ENCODE measurements around the gene CDK9. TPM values are rescaled to one million over a fixed set of nuclear protein-coding genes. Genes with fewer than 3 reads are reported as not detected.

Gene CDK9
- 49.9 TPM for total RNA-seq
- long read RNA-seq, transcript CDK9-201 (7 exons, 2,463 nt) = major isoform, 26 of 33 reads
- long read RNA-seq, partial matches to known transcripts = 2 of 33 reads
- long read RNA-seq, other reads (novel, unspliced or antisense) = 4 of 33 reads

DNA sequence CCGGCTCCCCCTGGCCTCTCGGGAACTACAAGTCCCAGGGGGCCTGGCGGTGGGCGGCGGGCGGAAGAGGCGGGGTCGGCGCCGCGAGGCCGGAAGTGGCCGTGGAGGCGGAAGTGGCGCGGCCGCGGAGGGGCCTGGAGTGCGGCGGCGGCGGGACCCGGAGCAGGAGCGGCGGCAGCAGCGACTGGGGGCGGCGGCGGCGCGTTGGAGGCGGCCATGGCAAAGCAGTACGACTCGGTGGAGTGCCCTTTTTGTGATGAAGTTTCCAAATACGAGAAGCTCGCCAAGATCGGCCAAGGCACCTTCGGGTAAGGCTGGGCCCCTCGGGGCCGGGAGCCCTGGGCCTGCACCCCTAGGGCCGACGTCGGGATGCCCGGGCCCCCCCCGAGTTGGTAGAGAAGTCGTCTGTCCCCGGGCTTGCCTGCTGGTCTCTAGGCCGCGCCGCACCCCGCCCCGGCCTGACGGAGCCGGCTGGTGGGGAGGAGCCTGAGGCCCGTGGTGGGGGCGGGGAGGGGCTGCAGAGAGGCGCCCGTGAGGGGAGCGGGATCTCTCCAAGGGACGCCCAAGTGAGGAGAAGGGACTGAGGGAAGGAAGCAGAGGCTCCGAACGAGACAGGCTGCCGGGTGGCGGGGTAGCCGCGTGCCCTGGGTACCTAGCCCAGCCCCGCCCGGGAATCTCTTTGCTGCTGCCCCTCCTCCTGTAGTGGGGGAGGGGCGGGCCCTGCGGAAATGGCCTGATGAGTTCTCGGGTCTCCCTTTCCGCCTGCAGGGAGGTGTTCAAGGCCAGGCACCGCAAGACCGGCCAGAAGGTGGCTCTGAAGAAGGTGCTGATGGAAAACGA is at the start of gene CDK9:
Gene CDK9 (plus strand): TSS at position 102 of the 840 bp plus-strand sequence. CDS start 115 bp downstream, at position 217.
- intact Hi-C loops (cut with DNase I) = loop anchor here (1.0 to 5.0 kb wide), 5 partner anchors 51 to 195 kb away; partner anchors contain the start of genes ST6GALNAC4, STXBP1 and TOR2A
- ATAC-seq (peak; percentile 78), DNase-seq (ENCODE audit: missing footprints) (peak; percentile 95)

DNA sequence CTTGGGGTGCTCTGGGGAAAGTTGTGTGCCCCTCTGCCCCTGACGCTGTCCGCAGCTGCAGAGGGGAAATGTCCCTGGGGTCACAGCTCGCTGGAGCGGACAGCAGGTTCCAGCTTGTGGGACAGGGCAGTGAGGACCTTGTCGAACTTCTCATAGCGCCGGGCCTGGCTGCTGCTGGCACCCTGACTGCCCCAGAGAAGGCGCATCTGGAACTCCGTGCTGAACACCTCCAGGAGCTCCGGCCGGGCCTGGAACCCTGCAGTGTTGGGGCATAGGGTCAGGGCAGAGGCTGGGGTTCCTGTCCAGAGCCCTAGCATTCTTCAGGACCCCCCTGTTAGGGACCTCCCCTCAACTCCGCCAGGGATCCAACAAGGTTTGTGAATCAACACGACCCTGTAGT is 47.2 kb upstream of the CDK9 start:
- intact Hi-C loops (cut with DNase I) = no loop called here
- DNase-seq (ENCODE audit: missing footprints) (no peak), ATAC-seq (no peak)

DNA sequence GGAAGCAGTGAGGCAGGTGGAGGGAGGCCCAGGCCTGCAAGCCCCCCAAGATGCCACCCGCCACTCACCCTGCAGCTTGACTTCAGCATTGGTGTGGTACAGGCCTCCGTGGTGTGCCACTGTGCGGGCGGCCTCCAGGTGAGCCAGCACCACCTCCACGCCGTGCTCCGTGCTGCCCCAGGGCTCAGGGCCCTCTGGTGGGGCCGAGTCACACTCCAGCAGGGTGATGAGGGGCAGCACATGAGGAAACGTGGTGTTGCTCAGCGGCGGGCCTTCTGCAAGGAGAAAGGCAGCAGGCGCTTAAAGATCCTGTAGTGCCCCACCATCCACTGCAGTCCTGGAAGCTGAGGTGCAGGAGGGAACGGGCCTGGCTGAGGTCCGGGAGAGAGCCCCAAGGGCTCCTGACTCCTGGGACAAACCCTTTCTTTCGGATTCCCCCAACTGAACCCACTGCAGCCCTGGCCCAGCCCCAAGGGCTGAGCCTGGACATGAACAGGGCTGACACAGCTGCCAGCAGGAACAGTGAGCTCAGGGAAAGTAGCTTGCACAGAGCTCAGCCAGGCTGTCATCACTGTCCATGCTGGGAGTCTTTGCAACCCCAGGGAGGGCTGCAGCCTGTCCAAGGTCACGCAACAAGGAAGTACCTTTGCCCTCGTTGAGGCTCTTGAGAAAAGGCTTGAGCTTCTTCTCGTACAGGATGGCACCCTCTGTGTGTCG is 46.1 kb upstream of the CDK9 start:
- ATAC-seq (peak; percentile 40), DNase-seq (ENCODE audit: missing footprints) (peak; percentile 80)
- intact Hi-C loops (cut with DNase I) = no loop called here

DNA sequence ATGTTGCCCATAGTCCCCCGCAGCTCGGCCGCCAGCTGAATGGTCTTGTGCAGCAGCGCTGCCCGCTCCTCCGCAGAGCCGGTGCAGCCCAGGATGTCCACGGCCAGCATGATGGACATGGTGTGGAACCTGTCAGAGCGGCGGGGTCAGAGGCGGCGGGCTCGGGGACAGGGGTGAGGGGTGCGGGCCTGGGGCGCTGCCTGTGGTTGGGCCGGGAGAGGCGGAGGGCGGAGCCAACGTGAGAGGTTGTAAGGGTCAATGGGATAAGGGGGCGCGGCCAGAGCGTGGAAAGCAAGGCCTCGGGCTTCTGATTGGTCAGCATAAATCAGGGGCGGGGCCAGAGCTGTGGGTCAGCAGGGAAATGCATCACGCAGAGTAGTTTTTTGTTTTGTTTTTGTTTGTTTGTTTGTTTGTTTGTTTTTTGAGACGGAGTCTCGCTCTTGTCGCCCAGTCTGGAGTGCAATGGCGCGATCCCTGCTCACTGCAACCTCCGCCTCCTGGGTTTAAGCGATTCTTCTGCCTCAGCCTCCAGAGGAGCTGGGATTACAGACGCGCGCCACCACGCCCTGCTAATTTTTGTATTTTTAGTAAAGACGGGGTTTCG is 43.9 kb upstream of the CDK9 start:
- DNase-seq (ENCODE audit: missing footprints) (peak; percentile 86), ATAC-seq (peak; percentile 73)
- intact Hi-C loops (cut with DNase I) = no loop called here

DNA sequence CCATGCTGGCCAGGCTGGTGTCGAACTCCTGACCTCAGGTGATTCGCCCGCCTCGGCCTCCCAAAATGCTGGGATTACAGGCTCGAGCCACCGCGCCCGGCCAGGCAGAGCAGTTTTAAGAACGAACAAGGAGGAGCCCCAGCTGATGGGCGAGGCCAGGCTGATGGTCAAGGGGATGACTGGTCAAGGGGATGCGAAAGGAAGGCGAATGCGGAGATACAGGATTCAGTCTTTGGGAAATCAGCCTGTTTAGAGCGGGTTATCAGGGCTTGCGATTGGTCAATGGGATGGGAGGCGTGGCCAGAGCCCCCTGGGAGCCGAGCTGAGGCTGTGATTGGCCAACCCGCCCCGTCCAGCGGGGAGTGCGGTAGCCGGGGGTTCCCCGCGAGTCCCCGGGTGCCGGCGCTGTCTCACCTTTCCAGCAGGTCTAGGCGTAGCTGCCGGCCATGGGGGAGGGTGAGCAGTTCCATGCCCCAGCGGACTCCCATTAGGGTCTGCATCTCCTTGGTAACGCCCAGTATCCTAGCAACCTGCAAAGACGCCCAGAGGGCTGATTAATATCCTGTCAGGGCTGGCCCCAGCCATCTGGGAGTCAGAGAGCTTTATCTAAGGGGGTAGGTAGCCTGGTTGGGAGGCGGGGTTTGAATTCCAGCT is 43.3 kb upstream of the CDK9 start:
- intact Hi-C loops (cut with DNase I) = no loop called here

DNA sequence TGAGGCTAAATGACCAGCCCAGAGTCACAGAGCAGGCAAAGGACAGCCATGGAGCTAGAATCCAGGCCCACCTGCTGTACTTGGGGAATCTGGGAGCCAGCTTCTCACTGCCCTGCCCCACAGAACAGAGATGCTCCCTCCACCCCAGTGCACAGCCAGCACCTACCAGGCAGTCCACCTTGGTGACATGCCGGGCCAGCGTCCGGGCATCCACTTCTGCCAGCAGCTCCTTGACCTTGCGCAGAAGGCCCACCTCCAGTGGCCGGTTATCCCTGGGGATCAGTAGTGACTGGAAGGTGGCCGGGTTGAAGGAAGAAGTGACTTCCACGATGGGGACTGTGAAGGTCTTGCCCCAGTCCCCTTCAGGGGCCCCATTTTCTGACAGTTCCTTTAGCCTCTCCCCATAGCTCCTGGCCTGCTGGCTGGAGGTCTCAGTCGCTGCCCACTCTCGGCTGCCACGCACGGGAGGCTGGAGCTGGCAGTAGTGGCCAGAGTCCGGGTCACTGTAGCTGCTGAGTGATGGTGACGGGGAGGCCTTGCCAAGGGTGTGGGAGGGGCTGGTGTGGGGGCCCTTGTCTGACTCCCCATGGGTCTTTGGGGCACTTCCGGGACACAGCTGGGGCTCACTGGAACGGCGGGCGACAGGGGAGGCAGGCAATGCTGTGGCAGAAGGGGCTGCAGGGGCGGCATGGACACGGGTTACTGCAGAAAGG is 41.3 kb upstream of the CDK9 start:
- ATAC-seq (no peak), DNase-seq (ENCODE audit: missing footprints) (no peak)
- intact Hi-C loops (cut with DNase I) = no loop called here

More for the DNA sequence above, 43.3 kb upstream of the CDK9 start:
- DNase-seq (ENCODE audit: missing footprints) = no peak
- no peak for ATAC-seq

DNA sequence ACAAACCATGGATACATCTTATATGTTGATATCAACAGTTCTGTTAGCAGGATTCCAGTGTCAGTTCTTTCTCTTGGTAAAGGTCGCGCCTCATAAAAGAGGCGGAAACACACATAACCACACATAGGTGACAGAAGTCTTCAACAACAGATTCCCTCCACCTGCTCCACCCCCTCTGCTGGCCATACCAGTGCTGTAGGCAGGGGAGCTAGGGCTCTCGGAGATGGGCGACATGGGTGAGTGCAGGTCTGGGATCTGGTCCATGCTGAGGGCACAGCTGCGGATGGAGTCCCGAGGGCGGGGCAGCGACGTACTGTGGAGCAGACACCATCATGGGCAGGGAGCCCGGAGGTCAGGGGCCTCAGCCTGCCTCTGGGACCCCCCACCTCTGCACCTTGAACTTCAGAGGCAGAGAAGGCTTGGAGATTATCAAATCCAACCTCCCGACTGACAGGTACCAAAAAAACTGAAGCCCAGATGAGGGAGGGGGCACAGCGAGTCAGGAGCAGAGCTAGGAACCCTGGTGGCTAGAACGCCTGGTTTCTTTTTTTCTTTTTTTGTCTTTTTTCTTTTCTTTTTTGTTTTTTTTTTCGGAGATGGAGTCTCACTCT is 38.8 kb upstream of the CDK9 start:
- intact Hi-C loops (cut with DNase I) = no loop called here
- ATAC-seq = no peak

DNA sequence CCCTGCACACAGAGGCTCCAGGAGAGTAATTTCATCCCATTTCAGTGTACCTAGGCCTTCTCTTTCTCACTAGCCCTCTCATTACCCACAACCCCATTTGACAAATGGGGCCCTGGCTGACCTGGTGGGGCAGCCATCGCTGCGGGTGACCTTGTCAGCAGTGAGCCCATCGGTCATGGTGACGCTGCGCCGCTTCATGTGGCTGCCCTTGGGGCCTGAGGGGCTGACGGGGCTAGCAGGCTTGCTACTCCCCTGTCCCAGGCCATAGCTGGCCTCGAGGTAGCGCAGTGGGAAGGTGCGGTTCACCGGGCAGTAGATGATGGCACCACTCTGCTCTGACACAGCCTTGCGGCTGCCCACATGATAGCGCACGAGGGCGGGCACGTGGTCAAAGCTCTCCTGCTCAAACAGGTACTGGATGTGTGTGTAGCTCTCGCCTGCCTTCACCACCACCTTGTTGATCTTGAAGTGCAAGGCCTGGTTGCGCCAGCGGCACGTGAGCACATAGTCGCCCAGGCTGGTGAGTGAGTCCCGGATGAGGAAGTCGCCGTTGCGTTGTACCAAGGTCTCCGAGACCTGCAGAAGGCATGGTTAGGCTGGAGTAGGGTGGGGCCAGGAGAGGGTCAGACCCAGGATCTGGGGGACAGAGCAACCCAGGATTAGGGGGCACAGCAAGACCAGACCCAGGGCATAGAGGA is 36.6 kb upstream of the CDK9 start:
- ATAC-seq (no peak), DNase-seq (ENCODE audit: missing footprints) (no peak)
- intact Hi-C loops (cut with DNase I) = no loop called here

More for the DNA sequence above, 38.8 kb upstream of the CDK9 start:
- DNase-seq (ENCODE audit: missing footprints) = no peak

DNA sequence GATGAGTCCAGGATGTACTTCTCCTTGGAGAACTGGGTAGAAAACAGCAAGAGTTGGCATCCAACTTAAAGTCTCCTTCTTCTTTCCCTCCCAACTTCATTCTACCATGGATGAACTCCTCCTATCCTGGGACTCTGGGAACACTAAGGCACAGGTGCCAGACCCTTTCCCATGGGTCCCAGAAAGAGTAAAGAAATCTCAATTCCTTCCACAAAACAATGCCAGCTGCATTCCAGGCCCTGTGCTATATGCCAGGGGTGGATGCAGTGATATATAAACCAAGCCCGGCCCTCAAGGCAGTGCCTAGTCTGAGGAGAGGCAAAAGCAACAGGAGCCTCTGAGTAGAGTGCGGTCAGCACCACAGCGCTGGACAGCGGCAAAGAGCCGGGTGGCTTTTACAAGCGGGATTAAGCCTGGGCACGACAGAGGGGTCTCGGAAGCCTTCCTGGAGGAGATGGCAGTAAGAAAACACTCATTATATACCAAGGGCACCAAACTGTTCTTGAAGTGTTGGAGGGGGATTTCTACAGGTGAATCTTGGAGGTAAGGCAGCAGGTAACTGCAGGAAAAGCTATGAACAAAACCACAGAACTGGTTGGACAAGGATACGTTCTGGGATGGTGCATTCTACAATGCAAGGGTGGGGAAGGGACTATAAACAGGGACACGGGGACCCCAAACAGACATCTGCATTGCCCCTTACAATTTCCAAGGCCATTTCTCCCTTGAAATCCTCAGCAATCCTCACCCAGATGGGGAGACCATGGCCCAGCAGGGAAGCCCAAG is 34.4 kb upstream of the CDK9 start:
- peak; percentile 47 for ATAC-seq
- no peak for DNase-seq (ENCODE audit: missing footprints)
- intact Hi-C loops (cut with DNase I) = no loop called here

DNA sequence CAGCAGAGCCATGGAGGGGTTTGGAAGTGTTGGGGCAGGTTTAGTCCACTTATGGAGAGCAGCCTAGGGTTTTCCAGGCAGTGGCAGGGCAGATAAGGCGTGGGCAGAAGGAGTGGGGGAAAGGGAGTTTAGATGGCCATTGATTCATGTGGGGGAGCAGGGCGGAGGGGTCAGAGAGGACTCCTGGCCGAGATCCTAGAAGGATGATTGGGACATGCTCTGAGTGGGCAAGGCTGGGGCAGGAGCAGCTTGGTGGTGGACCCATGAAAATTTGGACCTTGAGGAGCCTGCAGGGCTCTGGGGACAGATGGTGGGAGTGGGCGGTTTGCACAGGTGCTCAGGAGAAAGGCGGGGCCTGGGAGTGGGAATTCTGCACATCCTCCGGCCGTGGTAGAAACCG is 32.7 kb upstream of the CDK9 start:
- DNase-seq (ENCODE audit: missing footprints) (no peak), ATAC-seq (no peak)
- intact Hi-C loops (cut with DNase I) = no loop called here

DNA sequence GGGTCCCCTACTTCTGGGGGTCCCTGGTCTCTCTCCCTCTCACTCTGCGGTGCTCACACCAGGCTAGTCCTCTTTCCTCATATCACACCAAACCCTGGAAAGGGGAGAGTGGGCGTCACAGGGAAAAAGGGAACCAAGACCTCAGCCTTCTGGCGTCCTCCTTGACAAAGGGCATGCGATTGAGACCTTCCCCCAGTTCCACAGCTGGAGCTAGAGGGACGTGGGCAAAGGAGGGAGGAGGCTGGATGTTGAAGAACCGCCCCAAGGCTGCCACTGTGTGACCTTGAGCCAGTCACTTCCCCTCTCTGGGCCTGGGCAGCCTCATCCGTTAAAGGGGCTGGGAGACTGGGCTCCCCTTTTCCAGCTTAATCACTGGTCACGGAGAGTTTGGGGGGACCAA is 32.2 kb upstream of the CDK9 start:
- intact Hi-C loops (cut with DNase I) = no loop called here
- DNase-seq (ENCODE audit: missing footprints) (no peak), ATAC-seq (no peak)

DNA sequence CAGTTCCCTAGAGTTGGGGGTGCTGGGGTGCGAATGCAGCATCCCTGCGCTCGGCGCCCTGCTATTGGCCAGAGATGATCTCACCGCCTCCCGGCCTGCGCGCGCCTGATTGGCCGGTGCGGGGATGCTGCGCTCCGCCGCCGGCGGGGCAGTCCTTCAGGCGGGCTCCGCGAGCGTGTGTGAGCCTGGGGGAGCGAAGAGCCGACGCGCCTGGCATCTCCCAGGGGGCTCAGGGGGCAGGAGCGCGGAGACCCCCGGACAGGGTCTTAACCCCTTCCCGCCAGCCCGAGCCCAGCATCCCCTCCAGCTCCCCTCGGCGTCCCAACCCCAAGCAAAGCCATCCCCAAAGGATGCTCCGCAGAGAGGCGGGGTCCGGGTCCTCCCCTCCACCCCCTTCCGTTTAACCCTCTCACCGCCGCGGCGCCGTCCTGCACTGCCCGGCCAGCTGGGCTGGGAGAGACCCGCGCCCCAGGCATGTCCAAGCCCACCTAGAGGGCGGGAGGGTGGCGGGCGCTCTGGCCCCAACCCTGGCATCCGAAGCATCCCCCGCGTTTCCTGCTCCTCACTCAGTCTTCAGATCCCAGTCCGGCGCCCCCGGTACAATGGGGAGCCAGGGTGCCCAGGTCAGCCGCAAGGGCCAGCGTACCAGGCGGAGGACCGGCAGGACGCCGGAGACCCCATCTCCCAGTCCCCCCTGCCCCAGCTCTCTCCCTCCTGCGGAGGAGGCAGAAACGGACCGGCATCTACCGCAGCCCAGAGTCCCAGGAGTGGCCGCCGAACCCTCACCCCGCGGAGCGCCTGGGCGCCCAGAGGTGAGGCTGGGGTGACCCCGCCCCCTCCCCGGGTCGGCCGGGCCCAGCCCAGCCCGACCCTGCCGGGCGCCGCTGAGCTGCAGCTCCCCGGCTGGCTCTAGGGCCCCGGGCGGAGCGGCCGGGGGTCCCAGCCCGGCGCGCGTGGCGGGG is 31.5 kb upstream of the CDK9 start:
- intact Hi-C loops (cut with DNase I) = no loop called here
- DNase-seq (ENCODE audit: missing footprints) (no peak), ATAC-seq (peak; percentile 26)

DNA sequence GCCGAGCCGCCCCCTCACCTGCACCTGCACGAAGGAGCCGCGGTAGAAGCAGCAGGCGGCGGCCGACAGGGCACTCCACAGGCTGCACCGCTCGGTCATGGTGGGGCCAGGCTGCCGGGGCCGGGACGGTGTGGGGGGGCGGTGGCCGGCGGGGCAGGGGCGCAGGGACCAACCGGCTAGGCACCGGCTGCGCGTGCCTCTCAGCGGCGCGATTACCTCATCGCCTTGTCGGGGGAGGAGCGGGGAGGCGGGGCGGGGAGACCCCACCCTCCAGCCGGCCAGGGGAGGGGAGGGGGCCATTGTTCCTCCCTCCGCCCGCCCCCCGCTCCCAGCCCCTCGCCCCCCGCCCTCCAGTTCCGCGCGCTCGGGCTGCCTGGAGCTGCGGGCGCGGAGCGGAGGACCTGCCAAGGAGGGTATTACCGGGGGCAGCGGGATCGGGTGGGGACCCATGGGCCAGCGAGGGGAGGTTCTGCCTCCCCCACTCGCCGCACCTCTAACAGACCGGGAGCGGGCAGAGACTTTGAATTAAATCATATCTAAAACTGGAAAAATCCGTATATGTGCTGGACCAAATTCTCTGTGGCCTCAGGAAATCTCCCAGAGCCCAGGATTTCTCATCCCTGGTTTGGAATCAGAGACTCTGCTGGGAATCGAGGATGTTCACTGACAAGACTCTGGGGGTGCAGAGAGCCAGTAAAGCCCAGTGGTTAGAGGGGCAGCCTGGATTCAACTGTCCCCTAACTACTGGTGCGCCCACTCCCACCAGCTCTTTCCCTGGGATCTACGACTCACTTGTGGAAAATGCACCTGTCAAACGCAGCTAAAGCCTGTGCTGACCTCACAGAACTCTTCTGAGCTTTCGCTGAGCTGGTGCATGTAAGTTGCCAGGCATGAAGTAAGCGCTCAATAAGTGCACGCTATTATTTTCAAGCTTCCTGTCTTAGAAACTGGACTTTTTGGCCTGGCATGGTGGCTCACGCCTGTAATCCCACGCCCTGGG is 30.5 kb upstream of the CDK9 start:
- ATAC-seq = no peak
- intact Hi-C loops (cut with DNase I) = no loop called here

DNA sequence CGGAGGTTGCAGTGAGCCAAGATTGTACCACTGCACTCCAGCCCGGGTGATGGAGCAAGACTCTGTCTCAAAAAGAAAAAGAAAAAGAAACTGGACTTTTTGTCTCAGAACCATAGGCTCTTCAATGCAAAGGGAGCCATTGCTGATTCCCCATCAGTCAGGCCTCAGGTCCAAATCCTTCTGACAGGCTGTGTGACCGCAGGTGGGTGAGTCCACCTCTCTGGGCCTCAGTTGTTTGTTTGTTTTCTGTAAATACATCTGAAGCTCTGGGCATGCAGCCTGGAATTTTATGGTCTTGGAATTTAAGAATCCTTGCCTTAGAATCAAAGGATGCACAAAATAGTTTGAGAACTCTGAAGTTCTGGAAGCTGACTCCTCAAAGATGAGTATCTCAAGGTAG is 29.6 kb upstream of the CDK9 start:
- intact Hi-C loops (cut with DNase I) = no loop called here
- ATAC-seq = no peak
- no peak for DNase-seq (ENCODE audit: missing footprints)

More for the DNA sequence above, 30.5 kb upstream of the CDK9 start:
- no peak for DNase-seq (ENCODE audit: missing footprints)

All from Right ventricle myocardium inferior (tissue), 1 donor.